Left renal pelvis (tissue), 4 donors: ENCODE measurements around the gene SCARB1. TPM values are rescaled to one million over a fixed set of nuclear protein-coding genes. Genes with fewer than 3 reads are reported as not detected.
"Not testable (repeated sequence)": the region's sequence is repeated elsewhere in the genome, so short reads cannot be mapped to it uniquely, and the experiment has no call there.

Experiments used
- DNase-seq, 4 donors: peaks; one replicate each; pipeline ENCODE4 v3.0.0-alpha.2; 2013; ENCODE audit warnings: low read depth in 4 of 4, low spot score in 3 of 4
- polyA plus RNA-seq, 4 donors: library from polyadenylated mRNA; unstranded; fragments of 120-200 nt; gene quantifications; one replicate each; pipeline ENCODE4 v1.2.1, GENCODE V29; 2013; ENCODE audit not compliant: insufficient read length in 4 of 4

SCARB1 gene
- polyA plus RNA-seq, 4 donors, result 18.0 to 32.0 (median 22.4) TPM

DNA sequence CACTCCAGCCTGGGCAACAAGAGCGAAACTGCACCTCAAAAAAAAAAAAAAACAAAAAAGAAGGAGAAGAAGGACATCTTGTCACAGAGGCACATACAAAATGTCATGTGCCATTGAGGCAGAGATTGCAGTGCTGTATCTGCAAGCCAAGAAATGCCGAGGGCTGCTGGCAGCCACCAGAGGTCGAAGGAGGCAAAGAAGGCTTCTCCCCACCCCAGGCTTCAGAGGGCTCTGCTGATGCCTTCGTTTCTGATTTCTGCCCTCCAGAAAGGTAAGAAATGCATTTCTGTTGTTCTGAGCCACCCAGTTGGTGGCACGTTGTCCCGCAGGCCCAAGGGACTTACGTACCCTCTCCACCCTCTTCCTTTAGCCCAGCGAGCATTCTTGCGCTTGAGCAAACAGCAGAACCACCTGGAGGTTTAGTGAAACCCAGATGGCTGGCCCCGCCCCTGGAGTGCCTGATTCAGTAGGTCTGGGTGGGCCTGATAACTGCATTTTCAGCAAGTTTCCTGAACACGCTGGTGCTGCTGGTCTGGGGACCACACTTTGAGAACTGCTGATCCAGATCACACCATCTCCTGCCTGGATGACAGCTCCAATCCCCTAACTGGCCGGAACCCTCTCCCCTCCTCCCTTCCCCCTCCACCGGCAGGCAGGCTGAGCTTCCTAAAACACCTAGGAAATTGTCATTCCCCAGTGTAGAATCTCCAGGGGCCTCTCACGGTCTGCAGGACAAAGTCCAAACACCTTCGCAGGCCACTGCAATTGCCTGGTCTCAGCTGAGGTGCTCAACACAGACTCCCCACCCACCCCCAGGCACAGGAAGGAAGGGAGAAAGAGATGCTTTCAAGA, 21.1 kb upstream of the SCARB1 start:
- DNase-seq, result no peak

DNA sequence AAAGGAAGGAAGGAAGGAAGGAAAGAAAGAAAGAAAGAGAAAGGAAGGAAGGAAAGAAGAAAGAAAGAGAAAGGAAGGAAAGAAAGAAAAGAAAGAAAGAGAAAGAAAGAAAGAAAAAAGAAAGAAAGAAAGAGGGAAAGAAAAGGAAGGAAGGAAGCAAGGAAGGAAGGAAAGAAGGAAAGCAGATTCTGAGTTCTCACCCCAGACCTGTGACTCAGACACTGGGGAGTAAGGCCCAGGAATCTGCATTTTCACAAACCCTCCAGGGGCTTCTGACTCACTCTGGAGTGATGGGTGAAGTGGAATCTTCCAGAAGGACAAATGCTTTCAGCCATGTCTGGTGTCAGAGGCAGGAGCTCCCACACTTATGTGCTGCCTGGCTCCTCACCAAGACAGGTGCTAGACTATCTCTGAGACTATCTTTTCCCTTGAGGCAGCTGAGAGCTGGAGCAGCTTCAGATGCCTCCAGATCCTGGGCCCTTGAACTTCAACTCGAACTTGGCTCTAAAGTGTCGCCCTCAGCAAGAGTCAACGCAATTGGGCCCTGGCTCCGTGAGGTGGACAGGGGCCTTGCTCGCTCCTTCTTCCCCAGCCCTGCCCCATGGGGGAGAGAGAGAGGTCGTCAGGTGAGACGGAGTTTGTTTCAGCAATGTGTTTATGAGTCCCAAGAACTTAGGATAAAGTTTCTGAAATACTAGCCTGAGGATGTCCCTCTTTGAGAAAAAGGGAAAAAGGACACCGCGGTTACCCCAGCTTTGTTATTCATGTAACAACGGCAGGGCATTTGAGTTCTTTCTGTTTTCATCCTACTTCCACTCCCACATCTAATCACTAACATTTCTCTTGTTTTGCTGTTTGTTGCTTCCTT, 19.8 kb upstream of the SCARB1 start:
- DNase-seq, result no peak

DNA sequence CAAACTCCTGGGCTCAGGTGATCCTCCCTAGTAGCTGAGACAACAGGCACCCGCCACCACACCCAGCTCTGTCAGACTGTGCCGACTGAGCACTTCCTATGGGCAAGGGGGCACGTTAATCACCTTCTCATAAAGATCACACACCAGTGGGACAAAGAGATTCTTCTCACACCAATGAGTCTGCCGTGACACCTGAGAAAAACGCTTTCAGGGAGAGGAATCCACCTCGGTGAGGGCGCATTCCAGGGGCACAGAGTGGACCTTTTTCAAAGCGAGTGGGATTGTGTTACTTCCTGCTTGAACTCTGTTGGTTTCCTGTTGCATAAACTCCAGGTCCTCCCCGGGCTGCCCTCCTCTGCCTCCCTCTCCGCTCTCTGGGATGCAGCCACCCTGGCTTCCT, 17.5 kb upstream of the SCARB1 start:
- peak in 1 of 4 donors; percentile 73 for DNase-seq

DNA sequence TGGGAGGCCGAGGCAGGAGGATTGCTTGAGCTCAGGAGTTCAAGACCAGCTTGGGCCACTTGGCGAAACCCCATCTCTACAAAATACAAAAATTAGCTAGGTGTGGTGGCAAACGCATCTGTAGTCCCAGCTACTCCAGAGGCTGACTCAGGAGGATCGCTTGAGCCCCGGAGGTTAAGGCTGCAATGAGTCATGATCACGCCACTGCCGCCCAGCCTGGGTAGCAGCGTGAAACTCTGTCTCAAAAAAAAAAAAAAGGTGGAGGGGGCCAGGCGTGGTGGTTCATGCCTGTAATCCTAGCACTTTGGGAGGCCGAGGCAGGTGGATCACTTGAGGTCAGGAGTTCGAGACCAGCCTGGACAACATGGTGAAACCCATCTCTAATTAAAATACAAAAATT, 16.7 kb upstream of the SCARB1 start:
- DNase-seq, result not testable (repeated sequence)

DNA sequence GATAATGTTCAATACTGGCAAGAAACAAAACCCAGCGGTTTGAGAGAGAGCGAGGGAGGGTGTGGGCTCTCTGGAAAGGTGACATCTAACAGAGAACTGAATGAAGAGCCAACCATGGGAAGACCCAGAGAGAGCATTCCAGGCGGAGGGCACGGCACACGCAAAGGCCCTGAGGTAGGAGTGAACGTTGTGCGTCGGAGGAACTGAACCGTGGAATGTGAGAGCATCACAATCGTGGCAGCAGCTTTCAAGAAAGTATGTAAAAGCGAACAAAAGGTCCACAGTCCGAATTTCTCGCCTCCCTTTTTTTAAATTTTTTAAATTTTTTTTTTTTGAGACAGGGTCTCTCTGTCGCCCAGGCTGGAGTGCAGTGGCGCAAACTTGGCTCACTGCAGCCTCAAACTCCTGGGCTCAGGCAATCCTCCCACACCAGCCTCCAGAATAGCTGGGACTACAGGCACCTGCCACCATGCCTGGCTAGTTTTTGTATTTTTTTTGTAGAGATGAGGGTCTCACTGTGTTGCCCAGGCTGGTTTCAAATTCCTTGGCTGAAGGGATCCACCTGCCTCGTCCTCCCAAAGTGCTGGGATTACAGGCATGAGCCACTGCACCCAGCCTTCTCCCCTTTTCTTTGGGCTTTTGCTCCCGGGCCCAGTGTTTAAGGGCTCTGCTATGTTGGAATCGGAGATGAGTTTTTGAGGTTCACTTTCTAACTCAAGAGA, 15.3 kb upstream of the SCARB1 start:
- no peak for DNase-seq

DNA sequence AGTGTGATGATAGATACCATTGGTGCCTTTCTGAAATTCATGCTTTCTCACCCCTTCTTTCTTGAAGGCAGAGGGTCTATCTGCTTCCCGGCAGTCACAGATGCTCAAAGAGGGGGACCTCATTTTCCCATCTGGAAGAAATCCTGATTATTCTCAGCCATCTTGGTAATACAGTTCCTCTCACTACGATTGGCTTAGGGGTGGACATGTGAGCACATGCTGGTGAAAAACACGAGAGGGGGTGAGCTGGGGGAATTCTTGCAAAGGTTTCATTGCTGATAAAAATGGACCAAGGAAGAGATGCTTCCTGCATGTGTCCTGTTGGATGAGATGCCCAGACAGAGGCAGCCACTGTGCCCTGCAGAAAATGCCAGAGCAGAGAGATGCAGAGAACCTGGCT, 13.8 kb upstream of the SCARB1 start:
- no peak for DNase-seq

DNA sequence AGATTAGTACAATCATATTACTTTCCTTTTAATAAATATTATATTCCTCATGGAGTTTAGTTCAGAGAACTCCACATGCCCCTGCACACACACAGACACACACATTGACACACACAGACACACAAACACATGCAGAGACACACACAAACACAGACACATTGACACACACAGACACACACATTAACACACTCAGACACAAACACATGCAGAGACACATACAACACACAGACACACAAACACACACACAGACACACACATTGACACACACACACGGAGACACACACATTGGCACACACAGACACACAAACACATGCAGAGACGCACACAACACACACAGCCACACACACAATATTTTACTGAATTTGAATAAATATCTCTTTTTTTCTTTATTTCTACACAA, 12.5 kb upstream of the SCARB1 start:
- no peak for DNase-seq

DNA sequence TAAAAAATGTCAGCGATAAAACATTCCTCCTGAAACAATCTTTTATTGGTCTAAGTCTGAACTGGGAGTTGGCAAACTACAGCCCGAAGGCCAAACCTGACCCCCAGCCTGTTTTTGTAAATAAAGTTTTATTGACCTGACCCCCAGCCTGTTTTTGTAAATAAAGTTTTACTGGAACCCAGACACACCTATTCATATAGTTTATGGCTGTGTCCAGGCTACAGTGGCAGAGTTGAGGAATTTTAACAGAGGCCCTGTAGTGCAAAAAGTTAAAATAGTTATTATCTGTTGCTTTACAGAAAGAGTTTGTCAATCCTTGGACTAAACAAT, 12.1 kb upstream of the SCARB1 start:
- no peak for DNase-seq

DNA sequence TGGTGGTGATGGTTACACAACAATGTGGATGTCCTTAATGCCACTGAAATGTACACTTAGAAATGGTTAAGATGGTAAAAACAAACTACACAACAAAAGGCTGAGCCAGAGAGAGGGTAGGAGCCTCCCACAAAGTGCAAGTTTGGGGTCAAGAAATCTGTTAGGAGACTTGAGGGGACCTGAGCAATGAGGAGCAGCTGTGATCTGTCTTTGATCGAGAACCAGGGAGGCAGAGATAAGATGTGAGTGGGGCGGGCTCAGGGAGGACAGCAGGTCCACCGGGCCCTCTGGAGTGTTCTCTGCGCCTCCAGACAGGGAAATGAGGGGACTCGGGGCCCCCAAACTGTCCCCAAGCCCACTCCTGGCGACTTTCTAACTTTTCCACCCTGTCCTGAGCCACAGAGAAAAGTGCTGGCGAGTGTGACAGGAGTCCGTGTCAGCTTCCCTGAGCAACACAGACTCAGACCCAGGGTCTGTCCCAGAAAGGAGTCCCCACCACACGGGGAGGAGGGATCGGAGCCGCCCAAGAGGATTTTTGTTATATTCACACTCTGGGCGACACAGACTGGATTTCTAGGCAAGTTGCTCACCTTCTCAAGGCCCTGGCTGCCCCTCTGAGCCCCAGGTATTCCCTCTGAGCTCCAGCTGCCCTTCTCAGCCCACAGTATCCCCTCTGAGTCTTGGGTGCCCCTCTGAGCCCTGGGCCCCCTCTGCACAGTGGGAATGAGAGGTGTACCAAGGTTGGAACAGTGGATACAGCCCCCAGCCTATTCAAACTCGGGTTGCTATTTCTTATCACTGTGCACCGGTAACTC, 11.5 kb upstream of the SCARB1 start:
- no peak for DNase-seq

DNA sequence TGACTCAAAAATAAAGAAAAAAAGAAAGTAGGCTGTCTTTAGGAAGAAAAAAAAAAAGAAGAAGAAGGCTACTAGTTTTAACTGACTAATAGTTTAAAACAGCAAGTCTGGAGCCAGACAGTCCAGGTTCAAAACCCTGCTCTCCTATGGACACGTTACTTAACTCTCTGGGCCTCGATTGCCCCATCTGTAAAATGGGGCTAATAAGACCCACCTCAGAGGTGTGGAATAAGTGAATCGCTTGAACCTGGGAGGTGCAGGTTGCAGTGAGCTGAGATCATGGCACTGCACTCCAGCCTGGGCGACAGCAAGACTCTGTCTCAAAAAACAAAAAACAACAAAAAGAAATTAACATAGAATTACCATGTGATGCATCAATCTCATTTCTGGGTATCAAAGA, 10.5 kb upstream of the SCARB1 start:
- DNase-seq, result no peak

DNA sequence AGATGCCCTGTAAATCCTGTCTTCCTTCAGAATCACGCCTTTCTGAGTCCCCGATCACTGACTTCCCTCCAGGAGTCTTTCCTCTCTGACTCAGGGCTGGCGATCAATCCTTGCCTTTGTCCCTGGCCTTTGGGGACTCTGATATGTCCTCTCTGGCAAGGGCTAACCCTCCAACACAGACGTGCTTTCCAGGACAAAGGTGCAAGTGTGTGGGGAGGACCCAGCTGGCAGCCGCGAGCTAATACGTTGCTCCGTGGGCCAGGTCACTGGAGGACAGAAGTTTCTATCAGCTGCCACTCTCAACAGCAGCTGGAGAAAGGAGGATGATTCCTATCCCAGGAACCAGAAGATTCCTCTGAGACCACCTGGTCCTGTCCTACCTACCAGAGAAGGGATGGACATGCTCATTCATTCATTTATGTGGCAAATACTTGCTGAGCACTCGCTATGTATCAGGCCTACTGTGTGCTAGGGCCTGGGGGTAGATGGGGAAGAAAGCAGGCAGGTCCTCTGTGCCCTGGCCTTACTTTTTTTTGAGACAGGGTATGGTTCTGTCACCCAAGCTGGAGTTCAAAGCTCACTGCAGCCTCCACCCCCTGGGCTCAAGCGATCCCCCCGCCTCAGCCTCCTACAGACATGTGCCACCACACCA, 8.5 kb upstream of the SCARB1 start:
- DNase-seq, result no peak

DNA sequence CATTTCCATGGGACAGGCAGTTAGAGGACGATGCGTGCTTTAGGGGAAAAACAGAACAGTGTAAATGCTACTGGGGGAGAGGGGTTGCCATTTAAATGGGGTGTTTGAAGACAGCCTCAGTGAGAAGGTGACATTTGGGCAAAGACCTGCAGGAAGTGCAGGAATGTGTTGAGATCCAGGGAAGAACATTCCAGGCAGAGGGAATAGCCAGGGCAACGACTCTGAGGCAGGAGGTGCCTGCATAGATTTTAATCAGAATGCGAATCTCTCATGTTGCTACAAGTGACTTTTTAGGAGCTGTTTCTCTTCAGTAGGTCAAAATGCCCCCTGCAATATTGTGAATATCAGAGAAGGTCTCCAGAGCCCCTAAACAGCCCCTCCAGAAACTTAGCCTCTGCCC, 7.6 kb upstream of the SCARB1 start:
- no peak for DNase-seq

DNA sequence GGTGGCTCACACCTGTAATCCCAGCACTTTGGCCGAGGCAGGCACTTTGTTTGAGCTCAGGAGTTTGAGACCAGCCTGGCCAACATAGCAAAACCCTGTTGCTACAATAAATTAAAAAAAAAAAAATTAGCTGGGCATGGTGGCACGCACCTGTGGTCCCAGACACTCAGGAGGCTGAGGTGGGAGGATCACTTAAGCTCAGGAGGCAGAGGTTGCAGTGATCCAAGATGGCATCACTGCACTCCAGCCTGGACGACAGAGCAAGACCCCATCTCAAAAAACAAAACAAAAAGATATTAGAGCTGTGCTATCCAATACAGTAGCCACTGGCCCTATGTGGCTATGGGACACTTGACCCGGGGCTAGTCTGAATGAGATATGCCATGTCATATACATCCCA, 6.9 kb upstream of the SCARB1 start:
- DNase-seq, result no peak

DNA sequence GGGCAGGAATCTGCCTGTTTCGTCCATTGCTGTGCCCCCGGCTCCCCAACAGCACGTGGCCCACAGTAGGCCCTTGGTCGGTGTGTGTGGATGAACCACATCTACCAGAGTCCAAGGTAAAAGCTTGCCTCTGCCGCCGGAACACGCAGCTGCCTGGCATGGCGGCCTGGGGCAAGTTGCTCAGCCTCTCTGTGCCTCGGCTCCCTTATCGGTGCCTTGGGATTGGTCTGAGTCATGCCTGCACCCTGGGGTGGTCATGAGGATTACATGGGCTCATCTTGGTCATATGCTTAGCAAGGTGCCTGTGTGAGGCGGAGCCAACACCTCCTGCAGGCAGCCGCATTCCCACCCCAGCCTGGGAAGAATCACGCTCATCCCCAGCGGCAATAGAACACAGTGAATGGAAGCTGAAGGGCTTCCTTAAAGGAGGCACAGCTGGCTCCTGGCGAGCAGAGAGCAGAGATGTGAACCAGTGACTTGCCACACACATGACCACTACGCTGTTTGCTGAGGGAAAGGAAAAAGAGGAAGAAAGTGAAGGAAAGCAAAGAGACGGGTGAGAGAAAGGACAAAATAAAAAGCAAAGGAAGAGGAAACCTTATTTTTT, 5.5 kb upstream of the SCARB1 start:
- no peak for DNase-seq

DNA sequence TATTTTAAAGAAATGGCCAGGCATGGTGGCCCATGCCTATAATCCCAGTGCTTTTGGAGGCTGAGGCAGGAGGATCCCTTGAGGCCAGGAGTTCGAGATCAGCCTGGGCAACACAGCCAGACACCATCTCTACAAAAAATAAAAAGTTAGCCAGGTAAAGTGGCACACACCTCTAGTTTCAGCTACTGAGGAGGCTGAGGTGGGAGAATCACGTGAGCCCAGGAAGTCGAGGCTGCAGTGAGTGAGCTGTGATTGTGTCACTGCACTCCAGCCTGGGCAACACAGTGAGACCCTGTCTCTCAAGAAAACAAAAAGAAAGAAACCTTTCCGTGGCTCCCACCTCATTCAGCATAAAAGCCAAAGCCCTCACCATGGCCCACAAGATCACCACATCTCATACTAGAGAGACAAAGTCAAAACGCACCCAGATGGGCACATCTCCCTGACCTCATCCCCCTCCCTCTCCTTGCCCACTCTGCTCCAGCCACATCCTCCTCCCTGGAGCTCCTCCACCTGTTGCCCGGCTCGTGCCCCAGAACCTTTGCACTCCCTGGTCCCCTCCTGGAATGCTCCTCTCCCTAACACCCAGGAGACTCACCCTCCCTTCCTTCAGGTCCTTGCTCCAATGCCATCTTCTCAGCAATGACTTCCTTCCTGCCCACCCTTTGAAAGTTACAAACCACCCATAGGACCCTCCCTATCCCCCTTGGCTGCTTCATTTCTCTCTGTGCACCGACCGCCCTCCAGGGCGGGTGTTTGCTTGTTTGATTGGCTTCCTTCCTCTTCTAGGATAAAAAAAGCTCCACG, 4.8 kb upstream of the SCARB1 start:
- no peak for DNase-seq

DNA sequence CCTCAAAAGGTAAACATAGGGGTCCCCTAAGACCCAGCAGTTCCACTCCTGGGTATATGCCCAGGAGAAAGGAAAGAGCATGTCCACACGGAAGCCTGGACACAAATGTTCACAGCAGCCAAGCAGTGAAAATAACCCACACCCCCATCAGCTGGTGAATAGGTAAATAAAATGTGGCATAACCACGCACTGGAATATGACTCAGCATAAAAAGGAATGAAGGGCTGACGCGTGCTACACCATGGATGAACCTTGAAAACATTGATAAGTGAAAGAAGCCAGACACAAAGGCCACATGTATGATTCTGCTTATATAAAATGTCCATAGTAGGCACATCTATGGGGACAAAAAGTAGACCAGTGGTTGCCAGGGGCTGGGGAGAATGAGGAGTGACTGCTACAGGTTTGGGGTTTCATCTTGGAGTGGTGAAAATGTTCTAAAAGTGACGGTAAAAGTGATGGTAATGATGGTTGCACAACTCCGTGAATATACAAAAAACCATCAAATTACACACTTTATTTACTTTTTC, 3.8 kb upstream of the SCARB1 start:
- no peak for DNase-seq

DNA sequence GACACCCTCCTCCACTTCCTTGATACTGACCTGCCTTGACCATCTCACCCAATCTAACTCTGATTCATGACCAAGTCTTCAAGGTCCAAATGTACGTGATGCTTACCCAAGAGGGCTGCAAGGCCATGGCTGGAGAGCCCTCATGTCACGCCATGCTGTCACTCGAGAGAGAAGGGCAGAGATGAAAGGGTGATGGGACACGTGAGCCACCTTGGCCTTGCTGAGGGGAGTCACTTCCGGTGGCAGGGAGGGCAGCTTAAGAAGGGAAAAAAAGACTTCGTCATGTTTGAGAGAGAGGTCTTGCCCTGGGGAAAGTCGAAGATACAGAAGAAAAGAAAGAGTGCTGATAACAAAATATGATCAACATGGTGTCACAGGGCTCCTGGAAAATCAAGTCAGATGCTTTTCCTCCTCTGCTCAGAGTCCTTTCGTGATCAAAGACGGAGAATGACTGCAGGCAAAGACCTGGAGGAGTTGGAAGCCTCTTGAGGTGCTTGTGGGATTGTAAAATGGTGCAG, 3.3 kb upstream of the SCARB1 start:
- no peak for DNase-seq

DNA sequence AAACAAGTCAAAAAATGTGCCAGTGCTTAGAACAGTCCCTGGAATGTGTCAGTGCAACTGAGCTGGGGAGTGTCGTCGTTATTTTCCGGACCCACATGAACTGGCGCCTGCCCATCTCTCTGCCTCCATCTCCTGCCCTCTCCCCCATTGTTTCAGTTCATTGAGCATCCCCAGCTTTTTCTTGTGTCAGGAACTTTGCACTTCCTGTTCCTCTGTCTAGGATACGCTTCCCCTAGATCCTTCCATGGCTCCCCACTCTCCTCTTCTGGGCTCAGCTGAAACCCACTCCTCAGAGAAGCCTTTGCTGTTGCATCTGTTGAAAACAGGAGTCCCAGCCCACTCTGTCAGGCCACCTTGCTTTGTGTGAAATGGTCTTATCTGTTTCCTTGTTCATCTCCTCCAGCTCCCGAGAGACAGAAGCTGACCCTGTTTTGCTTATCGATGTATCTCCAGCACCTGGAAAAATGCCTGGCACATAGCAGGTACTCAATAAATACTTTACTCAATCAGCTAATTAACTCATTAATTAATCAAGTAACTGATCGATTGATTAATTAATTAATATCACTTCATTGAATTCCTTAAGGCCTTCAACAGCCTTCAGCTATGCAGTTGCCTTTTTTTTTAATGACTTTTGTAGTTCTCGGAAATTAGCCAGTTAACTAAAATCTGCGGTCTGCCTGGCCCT, 2.7 kb upstream of the SCARB1 start:
- DNase-seq, result no peak
